ENCODE measurements around the gene BCL11A.

Gene BCL11A

DNA sequence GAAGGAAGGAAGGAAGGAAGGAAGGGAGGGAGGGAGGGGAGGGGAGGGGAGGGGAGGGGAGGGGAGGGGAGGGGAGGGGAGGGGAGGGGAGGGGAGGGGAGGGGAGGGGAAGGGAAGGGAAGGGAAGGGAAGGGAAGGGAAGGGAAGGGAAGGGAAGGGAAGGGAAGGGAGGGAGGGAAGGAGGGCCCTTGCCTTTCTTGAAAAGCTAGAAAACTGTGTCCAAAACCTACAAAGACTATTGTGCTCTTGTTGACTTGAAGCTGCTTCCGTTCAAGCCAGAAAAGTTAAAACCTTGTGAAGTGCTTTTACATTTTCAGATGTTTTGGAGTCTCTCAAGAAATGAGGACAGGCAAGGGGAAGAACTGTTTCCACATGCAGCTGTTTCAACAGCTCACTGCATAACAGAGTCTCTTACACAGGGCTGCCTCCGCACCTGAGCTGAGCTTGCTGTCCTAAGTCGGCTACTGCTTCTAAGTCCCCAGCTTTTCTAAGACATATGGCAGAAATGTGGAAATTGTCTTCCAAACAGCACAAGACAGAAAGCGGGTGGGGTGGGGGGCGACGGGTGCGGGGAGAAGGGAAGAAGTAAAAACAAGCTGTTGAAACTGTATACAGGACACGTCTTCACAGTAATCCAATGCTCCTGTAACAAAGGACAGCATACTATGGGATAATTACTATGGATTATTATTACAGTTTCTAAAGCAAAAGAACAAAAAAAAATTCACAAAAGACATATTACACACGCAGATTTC, 46.1 kb downstream of the BCL11A start:
- H3K4me3 ChIP-seq (ENCODE audit: low read length): no peak overlapping the region
- no peak for DNase-seq (ENCODE audit: low read depth)
- TF ChIP-seq, protein P1, sequence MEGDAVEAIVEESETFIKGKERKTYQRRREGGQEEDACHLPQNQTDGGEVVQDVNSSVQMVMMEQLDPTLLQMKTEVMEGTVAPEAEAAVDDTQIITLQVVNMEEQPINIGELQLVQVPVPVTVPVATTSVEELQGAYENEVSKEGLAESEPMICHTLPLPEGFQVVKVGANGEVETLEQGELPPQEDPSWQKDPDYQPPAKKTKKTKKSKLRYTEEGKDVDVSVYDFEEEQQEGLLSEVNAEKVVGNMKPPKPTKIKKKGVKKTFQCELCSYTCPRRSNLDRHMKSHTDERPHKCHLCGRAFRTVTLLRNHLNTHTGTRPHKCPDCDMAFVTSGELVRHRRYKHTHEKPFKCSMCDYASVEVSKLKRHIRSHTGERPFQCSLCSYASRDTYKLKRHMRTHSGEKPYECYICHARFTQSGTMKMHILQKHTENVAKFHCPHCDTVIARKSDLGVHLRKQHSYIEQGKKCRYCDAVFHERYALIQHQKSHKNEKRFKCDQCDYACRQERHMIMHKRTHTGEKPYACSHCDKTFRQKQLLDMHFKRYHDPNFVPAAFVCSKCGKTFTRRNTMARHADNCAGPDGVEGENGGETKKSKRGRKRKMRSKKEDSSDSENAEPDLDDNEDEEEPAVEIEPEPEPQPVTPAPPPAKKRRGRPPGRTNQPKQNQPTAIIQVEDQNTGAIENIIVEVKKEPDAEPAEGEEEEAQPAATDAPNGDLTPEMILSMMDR (conservative IDR thresholded peaks at IDR 0.05; ENCODE audit: low read depth, low read length): no peak

DNA sequence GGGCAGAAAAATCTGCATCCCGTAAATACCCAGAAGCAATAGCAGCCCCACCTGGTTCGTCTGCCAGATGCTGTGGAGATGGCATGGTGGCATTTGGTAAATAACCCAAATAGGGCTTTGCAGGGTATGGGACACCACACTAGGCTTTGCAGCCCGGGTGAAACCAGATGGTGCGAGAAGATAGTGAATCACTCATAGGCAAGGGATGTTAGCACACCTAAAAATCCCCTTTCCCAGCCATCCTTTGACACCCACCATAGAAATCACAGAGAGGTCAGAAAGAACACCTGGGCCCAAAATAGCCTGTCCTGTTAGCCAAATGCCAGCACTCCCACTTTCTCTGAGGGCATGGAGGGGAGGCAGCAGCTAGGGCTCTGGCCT, 47.6 kb downstream of the BCL11A start:
- H3K4me3 ChIP-seq (ENCODE audit: low read length): no peak overlapping the region
- TF ChIP-seq, protein P1 (conservative IDR thresholded peaks at IDR 0.05; ENCODE audit: low read depth, low read length): no peak
- DNase-seq (ENCODE audit: low read depth): no peak

GRCh38 chr2:60505240-60505879, 48.1 kb downstream of the BCL11A start:
- H3K4me3 ChIP-seq (ENCODE audit: low read length): no peak overlapping the region
- DNase-seq (ENCODE audit: low read depth): no peak
- TF ChIP-seq, protein P1 (conservative IDR thresholded peaks at IDR 0.05; ENCODE audit: low read depth, low read length): no peak

- DNase-seq (ENCODE audit: low read depth): no peak
- no peak overlapping the region for H3K4me3 ChIP-seq (ENCODE audit: low read length)
- TF ChIP-seq, protein P1 (conservative IDR thresholded peaks at IDR 0.05; ENCODE audit: low read depth, low read length): no peak
Measured at GRCh38 chr2:60504049-60504448, 49.4 kb downstream of the BCL11A start.

GRCh38 chr2:60502144-60502543, 51.3 kb downstream of the BCL11A start:
- DNase-seq (ENCODE audit: low read depth): no peak
- TF ChIP-seq, protein P1 (conservative IDR thresholded peaks at IDR 0.05; ENCODE audit: low read depth, low read length): no peak
- H3K4me3 ChIP-seq (ENCODE audit: low read length): no peak overlapping the region

GRCh38 chr2:60500861-60501260, 52.6 kb downstream of the BCL11A start:
- DNase-seq (ENCODE audit: low read depth): no peak
- no peak overlapping the region for H3K4me3 ChIP-seq (ENCODE audit: low read length)
- TF ChIP-seq, protein P1 (conservative IDR thresholded peaks at IDR 0.05; ENCODE audit: low read depth, low read length): no peak

All from retinal pigment epithelial cell (primary cell).